Measurements from ENCODE around the gene HMGN3. TPM values are rescaled to one million over a fixed set of nuclear protein-coding genes. Genes with fewer than 3 reads are reported as not detected.

Gene HMGN3
- total and polyA plus RNA-seq, 2 of the 4 experiments (the other 2 are of a cell fraction), result 6.8 to 35.5 TPM

DNA sequence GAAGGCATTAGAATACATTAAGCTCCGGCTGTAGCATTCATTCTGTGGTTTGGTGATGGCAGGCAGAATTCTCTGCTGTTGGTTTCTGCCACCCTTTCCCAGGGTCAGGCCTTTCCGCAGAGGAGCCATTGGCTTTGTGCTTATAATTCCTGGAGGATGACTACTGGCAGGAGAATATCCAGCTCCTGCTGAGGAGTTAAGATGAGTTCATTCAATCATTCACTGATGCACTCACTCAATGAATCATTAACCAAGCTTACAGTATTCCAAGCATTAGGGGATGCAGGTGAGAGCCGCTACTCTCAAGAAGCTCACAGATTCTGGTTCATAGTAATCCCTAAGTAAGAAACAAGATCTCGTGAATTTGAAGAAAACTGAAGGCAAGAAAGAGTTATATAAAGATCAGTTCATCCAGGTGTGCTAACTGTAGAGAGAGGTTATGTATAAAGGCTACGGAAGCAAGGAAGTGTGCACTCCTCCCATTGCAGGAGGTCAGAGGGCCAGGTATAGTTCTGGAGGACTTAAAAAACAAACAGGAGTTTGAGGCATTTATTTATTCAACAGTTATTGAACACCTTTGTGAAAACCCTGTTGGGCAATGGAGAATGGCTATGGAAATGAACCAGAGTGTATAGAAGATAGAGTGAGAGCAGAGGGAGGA, 75.5 kb downstream of the HMGN3 start:
- H2BK5ac ChIP-seq (ENCODE audit: low read depth, low read length, poor library complexity, severe bottlenecking), result no peak overlapping the region
- no peak overlapping the region for H4K8ac ChIP-seq (ENCODE audit: low read depth in 2 of 2, low read length in 2 of 2)
- H3K4ac ChIP-seq (ENCODE audit: low read depth, low read length), result no peak overlapping the region
- H3K9me3 ChIP-seq (ENCODE audit: control insufficient read depth, insufficient read depth, low read length), result no peaks in the 10 kb centered on the region
- no peaks in the 10 kb centered on the region for H3K27me3 ChIP-seq (ENCODE audit: control insufficient read depth, insufficient read depth, low read length)
- WGBS, 2 experiments (ENCODE audit: extremely low coverage in 2 of 2, insufficient read length in 1 of 2), result no CpG with 5 or more reads among the region's 5 CpGs
- H2BK20ac ChIP-seq (ENCODE audit: low read depth, low read length), result no peak overlapping the region
- H2AFZ ChIP-seq (replicated peaks; ENCODE audit: low read length, poor library complexity), result no peak overlapping the region
- H2BK15ac ChIP-seq (ENCODE audit: low read depth, low read length), result no peak overlapping the region
- ATAC-seq (ENCODE audit: low read depth) (no peak), DNase-seq (no peak)
- in situ Hi-C loops (cut with MboI; ENCODE audit: low sequenced_read_pairs), result no loop called here
- dilution Hi-C loops (cut with HindIII; ENCODE audit: low sequenced_read_pairs, unreplicated experiment), result no loop called here
- no peak overlapping the region for H4K91ac ChIP-seq (ENCODE audit: insufficient read depth, low read depth, low read length)
- H2AK9ac ChIP-seq (replicated peaks; ENCODE audit: low read depth, low read length, poor library complexity), result no peak overlapping the region
- H3K18ac ChIP-seq (ENCODE audit: low read depth, low read length), result no peak overlapping the region
- intact Hi-C loops (cut with micrococcal nuclease), result no loop called here
- H2AK5ac ChIP-seq (ENCODE audit: low read depth, low read length), result no peak overlapping the region
- no peak overlapping the region for H3K4me2 ChIP-seq (ENCODE audit: low read depth, low read length)
- H3K9me1 ChIP-seq (ENCODE audit: insufficient read depth, low read length), result no peaks in the 10 kb centered on the region
- no peaks in the 10 kb centered on the region for H3K79me1 ChIP-seq (ENCODE audit: low read depth in 1 of 2, low read length in 2 of 2)
- H3K27ac ChIP-seq (ENCODE audit: insufficient read depth, low read length), result no peak overlapping the region
- H2BK120ac ChIP-seq (ENCODE audit: low read depth, low read length), result no peak overlapping the region
- TF ChIP-seq SMC3 (IDR thresholded peaks at IDR 0.05; ENCODE audit: low read depth, low read length) (no peak), MXI1 (IDR thresholded peaks at IDR 0.05; ENCODE audit: borderline replicate concordance, low read depth, low read length) (no peak)
- TF ChIP-seq, protein P1, sequence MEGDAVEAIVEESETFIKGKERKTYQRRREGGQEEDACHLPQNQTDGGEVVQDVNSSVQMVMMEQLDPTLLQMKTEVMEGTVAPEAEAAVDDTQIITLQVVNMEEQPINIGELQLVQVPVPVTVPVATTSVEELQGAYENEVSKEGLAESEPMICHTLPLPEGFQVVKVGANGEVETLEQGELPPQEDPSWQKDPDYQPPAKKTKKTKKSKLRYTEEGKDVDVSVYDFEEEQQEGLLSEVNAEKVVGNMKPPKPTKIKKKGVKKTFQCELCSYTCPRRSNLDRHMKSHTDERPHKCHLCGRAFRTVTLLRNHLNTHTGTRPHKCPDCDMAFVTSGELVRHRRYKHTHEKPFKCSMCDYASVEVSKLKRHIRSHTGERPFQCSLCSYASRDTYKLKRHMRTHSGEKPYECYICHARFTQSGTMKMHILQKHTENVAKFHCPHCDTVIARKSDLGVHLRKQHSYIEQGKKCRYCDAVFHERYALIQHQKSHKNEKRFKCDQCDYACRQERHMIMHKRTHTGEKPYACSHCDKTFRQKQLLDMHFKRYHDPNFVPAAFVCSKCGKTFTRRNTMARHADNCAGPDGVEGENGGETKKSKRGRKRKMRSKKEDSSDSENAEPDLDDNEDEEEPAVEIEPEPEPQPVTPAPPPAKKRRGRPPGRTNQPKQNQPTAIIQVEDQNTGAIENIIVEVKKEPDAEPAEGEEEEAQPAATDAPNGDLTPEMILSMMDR (conservative IDR thresholded peaks at IDR 0.05; ENCODE audit: low read depth, low read length), result no peak
- H3K9ac ChIP-seq (ENCODE audit: low read depth, low read length), result no peak overlapping the region
- no peaks in the 10 kb centered on the region for H3K36me3 ChIP-seq (ENCODE audit: control insufficient read depth, insufficient read depth, low read length)
- no peak overlapping the region for H3K4me3 ChIP-seq (ENCODE audit: insufficient read depth, low read depth, low read length)
- no peak overlapping the region for H3K23ac ChIP-seq (ENCODE audit: low read depth, low read length)
- ChIA-PET POLR2A (ENCODE audit: unreplicated experiment) (no interaction called here), CTCF (no interaction called here)
- no TSS peak for BruUV-seq (replicated peaks)
- no peaks in the 10 kb centered on the region for H4K20me1 ChIP-seq (ENCODE audit: insufficient read depth, low read length)
- no peaks in the 10 kb centered on the region for H3K4me1 ChIP-seq (ENCODE audit: control insufficient read depth, insufficient read depth, low read length)
- no peak overlapping the region for H3K56ac ChIP-seq (ENCODE audit: extremely low read depth, insufficient read depth, low read length)
- H4K5ac ChIP-seq (ENCODE audit: low read depth, low read length), result no peak overlapping the region
- H3K14ac ChIP-seq (replicated peaks; ENCODE audit: low read depth, low read length), result no peak overlapping the region
